Measurements from ENCODE around the gene ELP4. TPM values are rescaled to one million over a fixed set of nuclear protein-coding genes. Genes with fewer than 3 reads are reported as not detected.

The ELP4 gene
- total RNA-seq, 4 donors from 2014 or later = 28.5 to 37.6 (median 32.3) TPM

DNA sequence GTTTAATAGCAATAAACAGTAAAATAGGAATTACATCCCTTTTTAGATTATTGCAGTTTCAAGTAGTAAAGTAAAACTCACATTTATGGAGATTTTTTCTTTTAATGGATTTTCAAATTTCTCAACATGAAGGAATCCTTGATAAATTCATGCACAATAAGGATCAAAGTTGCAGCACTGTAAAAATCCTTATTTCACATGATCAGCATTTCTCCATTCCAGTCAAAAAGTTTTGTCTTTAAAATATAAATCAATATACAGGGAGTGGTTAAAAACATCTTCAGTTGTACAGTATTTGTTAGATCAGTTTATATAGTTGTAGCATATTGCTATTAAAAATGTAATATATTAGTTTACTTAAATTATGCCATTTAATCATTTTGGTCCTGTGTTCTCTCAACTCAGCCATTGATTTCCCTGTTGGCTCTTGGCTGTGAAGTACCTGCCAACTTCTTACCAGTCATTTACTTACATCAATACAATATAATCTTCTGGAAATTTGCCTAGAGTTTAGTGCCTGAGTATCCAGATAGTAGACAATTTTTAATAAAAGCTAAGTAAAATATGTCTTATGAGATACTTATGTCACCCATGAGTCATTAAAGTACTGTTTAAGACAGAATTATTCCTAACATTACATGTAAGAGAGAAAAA is 12.1 kb downstream of the ELP4 start:
- Histone ChIP-seq H3K27ac (no peak overlapping the region), H3K4me3 (no peak overlapping the region), H3K4me1 (no peaks in the 10 kb centered on the region), H3K27me3 (no peaks in the 10 kb centered on the region), H3K36me3 (no peaks in the 10 kb centered on the region), H3K9me3 (no peaks in the 10 kb centered on the region)
- TF ChIP-seq EP300 (IDR thresholded peaks at IDR 0.05) (no peak), POLR2AphosphoS5 (IDR thresholded peaks at IDR 0.05) (no peak), POLR2A (IDR thresholded peaks at IDR 0.05) (no peak)
- TF ChIP-seq, protein P1, sequence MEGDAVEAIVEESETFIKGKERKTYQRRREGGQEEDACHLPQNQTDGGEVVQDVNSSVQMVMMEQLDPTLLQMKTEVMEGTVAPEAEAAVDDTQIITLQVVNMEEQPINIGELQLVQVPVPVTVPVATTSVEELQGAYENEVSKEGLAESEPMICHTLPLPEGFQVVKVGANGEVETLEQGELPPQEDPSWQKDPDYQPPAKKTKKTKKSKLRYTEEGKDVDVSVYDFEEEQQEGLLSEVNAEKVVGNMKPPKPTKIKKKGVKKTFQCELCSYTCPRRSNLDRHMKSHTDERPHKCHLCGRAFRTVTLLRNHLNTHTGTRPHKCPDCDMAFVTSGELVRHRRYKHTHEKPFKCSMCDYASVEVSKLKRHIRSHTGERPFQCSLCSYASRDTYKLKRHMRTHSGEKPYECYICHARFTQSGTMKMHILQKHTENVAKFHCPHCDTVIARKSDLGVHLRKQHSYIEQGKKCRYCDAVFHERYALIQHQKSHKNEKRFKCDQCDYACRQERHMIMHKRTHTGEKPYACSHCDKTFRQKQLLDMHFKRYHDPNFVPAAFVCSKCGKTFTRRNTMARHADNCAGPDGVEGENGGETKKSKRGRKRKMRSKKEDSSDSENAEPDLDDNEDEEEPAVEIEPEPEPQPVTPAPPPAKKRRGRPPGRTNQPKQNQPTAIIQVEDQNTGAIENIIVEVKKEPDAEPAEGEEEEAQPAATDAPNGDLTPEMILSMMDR (IDR thresholded peaks at IDR 0.05) = no peak
- no peak for DNase-seq (ENCODE audit: low spot score in 2 of 2)

DNA sequence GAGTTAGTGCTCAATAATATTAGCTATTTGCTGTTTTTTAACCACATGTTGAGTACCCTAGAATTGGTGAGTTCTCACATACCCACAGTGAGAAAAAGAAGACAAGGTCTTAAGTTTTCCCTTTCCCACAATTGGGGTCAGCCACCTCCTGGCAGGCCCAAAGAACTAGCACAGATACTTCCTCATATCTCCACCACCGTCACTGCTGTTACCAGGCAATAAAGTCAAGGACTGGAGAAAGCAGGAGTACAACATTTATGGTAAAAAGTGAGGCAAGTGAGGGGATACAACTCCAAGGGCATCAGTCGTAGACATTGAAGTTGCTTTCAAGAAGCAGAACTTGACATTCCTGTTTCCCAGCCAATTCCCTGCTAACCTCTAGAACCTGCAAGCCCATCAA is 19.6 kb downstream of the ELP4 start:
- no peaks in the 10 kb centered on the region for H3K36me3 ChIP-seq
- no peak for DNase-seq (ENCODE audit: low spot score in 2 of 2)
- no peak overlapping the region for H3K27ac ChIP-seq
- no peaks in the 10 kb centered on the region for H3K4me1 ChIP-seq
- no peak overlapping the region for H3K4me3 ChIP-seq
- no peak for TF ChIP-seq POLR2A (IDR thresholded peaks at IDR 0.05)
- no peak for TF ChIP-seq POLR2AphosphoS5 (IDR thresholded peaks at IDR 0.05)
- no peak for TF ChIP-seq EP300 (IDR thresholded peaks at IDR 0.05)
- TF ChIP-seq, protein P1 (IDR thresholded peaks at IDR 0.05) = no peak
- no peaks in the 10 kb centered on the region for H3K9me3 ChIP-seq
- 50% methylated on average over 2 of the region's 2 CpGs for WGBS
- no peaks in the 10 kb centered on the region for H3K27me3 ChIP-seq

DNA sequence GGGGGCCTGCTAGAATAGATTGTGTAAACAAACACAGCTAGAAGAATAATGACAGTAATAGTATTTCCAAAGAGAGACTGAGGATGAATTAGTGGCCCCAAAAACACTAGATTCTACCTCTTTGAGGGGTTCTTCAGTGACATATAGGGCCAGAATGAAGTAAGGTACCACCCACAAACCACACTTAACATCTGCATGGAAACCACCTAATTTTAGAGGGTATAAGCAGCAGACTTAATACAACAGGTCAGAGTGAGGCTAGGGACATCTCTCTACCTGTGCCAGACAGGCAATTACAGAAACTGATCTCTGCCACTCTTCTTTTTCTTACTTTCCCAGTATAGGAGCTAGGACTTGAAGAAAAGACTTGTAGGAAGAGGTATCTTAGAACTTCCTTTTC is 20.1 kb downstream of the ELP4 start:
- DNase-seq (ENCODE audit: low spot score in 2 of 2) = no peak
- no peaks in the 10 kb centered on the region for H3K27me3 ChIP-seq
- no peak overlapping the region for H3K27ac ChIP-seq
- no peaks in the 10 kb centered on the region for H3K4me1 ChIP-seq
- H3K9me3 ChIP-seq = no peaks in the 10 kb centered on the region
- no peaks in the 10 kb centered on the region for H3K36me3 ChIP-seq
- no peak overlapping the region for H3K4me3 ChIP-seq
- TF ChIP-seq POLR2AphosphoS5 (IDR thresholded peaks at IDR 0.05) (no peak), EP300 (IDR thresholded peaks at IDR 0.05) (no peak)

DNA sequence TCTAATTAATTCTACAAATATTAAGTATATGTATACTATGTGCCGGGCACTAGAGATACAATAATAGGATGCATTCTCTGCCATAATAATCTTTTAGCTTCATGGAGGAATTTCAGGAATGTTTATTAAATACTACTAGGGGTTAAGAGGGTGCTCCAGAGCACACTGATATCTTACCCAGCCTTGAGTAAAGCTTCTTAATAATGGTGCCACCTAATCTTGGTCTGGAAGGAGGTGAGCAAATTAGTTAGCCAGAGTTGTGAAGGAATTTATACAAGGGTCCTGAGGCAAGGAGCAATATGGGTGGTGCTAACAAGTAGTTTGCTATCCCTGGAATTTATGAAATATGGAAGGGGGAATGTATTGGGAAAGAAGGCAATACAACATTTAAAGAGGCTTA is 21.7 kb downstream of the ELP4 start:
- 100% methylated on average over 1 of the region's 1 CpG for WGBS
- Histone ChIP-seq H3K4me3 (no peak overlapping the region), H3K9me3 (no peaks in the 10 kb centered on the region), H3K4me1 (no peaks in the 10 kb centered on the region), H3K36me3 (no peaks in the 10 kb centered on the region), H3K27ac (no peak overlapping the region), H3K27me3 (no peaks in the 10 kb centered on the region)
- no peak for DNase-seq (ENCODE audit: low spot score in 2 of 2)
- TF ChIP-seq POLR2AphosphoS5 (IDR thresholded peaks at IDR 0.05) (no peak), POLR2A (IDR thresholded peaks at IDR 0.05) (no peak), EP300 (IDR thresholded peaks at IDR 0.05) (no peak)
- TF ChIP-seq, protein P1 (IDR thresholded peaks at IDR 0.05) = no peak

DNA sequence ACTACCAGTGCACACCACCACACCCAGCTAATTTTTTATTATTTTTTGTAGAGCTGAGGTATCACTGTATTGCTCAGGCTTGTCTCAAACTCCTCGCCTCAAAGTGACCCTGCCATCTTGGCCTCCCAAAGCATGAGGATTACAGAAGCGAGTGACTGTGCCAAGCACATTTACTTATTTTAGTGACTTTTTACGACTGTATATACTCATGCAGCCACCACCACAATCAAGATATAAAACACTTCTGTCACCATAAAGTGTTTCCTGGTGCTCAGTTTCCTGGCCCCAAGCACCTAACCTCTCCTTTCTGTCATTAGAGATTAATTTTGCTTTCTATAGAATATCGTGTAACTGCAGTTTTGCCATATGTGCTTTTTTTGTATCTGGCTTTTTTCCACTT is 25.9 kb downstream of the ELP4 start:
- Histone ChIP-seq H3K36me3 (peaks cover 5% of the 10 kb centered on the region), H3K27me3 (no peaks in the 10 kb centered on the region), H3K4me1 (no peaks in the 10 kb centered on the region), H3K9me3 (no peaks in the 10 kb centered on the region), H3K4me3 (no peak overlapping the region), H3K27ac (no peak overlapping the region)
- DNase-seq (ENCODE audit: low spot score in 2 of 2) = no peak
- TF ChIP-seq EP300 (IDR thresholded peaks at IDR 0.05) = no peak
- TF ChIP-seq POLR2A (IDR thresholded peaks at IDR 0.05) = no peak
- no peak for TF ChIP-seq POLR2AphosphoS5 (IDR thresholded peaks at IDR 0.05)
- TF ChIP-seq, protein P1 (IDR thresholded peaks at IDR 0.05) = no peak
- WGBS = 90% methylated on average over 4 of the region's 4 CpGs

DNA sequence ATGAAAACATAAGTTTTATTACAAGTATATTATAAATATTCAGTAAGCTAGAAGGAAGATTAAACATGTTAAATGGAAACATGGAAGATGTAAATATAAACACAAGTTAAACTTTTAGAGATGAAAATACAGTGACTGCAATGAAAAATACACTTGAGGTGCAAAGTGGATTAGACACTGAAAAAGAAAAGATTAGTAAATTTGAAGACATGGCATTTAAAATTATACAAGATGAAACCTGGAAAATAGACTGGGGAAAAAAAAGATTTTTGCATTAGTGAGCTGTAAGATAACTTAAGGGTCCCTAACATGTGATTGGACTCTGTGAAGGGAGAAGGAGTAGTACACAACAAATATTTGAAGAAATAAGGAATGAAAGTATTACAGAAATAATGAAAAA is 33.3 kb downstream of the ELP4 start:
- Histone ChIP-seq H3K27ac (no peak overlapping the region), H3K9me3 (no peaks in the 10 kb centered on the region), H3K36me3 (peaks cover 26% of the 10 kb centered on the region), H3K27me3 (no peaks in the 10 kb centered on the region), H3K4me3 (no peak overlapping the region), H3K4me1 (no peaks in the 10 kb centered on the region)
- TF ChIP-seq POLR2AphosphoS5 (IDR thresholded peaks at IDR 0.05) = no peak
- TF ChIP-seq EP300 (IDR thresholded peaks at IDR 0.05) = no peak
- TF ChIP-seq, protein P1 (IDR thresholded peaks at IDR 0.05) = no peak
- no peak for TF ChIP-seq POLR2A (IDR thresholded peaks at IDR 0.05)
- DNase-seq (ENCODE audit: low spot score in 2 of 2) = no peak
